Putamen (tissue), 1 donor: ENCODE data around the gene LRRC75A.

Experiments
- DNase-seq: peaks from one replicate; pipeline ENCODE4 v3.0.0-alpha.2; 2016; ENCODE audit warnings: low spot score

Gene LRRC75A

GRCh38 chr17:16493531-16494046 is 1.6 kb upstream of the LRRC75A start:
- no peak for DNase-seq

- no peak for DNase-seq
These were observed 879 bp upstream of the LRRC75A start for GRCh38 chr17:16492613-16493530.

GRCh38 chr17:16491131-16491702 is 776 bp downstream of the LRRC75A start:
- DNase-seq: no peak

GRCh38 chr17:16489431-16489830 is 2.6 kb downstream of the LRRC75A start:
- DNase-seq: no peak

- no peak for DNase-seq
These were observed 3.0 kb downstream of the LRRC75A start for GRCh38 chr17:16488968-16489337.

GRCh38 chr17:16488186-16488967 is 3.6 kb downstream of the LRRC75A start:
- no peak for DNase-seq

- peak; percentile 28 for DNase-seq
These were observed 5.4 kb downstream of the LRRC75A start for GRCh38 chr17:16486373-16487250.

GRCh38 chr17:16484445-16485175 is 7.4 kb downstream of the LRRC75A start:
- no peak for DNase-seq

- no peak for DNase-seq
These were observed 8.9 kb downstream of the LRRC75A start for GRCh38 chr17:16483021-16483645.

GRCh38 chr17:16482253-16482652 is 9.7 kb downstream of the LRRC75A start:
- no peak for DNase-seq

- no peak for DNase-seq
These were observed 11.0 kb downstream of the LRRC75A start for GRCh38 chr17:16480995-16481394.

GRCh38 chr17:16479264-16479663 is 12.7 kb downstream of the LRRC75A start:
- DNase-seq: no peak

GRCh38 chr17:16478649-16479048 is 13.3 kb downstream of the LRRC75A start:
- DNase-seq: no peak

GRCh38 chr17:16477666-16478065 is 14.3 kb downstream of the LRRC75A start:
- no peak for DNase-seq

GRCh38 chr17:16477255-16477654 is 14.7 kb downstream of the LRRC75A start:
- DNase-seq: no peak

- DNase-seq: no peak
These were observed 16.8 kb downstream of the LRRC75A start for GRCh38 chr17:16475179-16475704.

GRCh38 chr17:16474012-16474725 is 17.8 kb downstream of the LRRC75A start:
- DNase-seq: no peak

- DNase-seq: no peak
These were observed 18.7 kb downstream of the LRRC75A start for GRCh38 chr17:16473044-16474011.
